NCI-H2196 treated with DMSO at 0.1 percent for 48 hours (cell line): ENCODE data around the gene FRMD1.

ENCODE experiments used
- DNase-seq: peaks from one replicate; lab custom pipeline; 2025; ENCODE audit not compliant: unreplicated experiment; lab: John Stamatoyannopoulos, UW

FRMD1 gene

GRCh38 chr6:168058691-168059551, 20.1 kb downstream of the FRMD1 start:
- no peak for DNase-seq

GRCh38 chr6:168057836-168058235, 21.2 kb downstream of the FRMD1 start:
- no peak for DNase-seq

- no peak for DNase-seq
Measured at GRCh38 chr6:168056892-168057527, 22.0 kb downstream of the FRMD1 start.

- no peak for DNase-seq
Measured at GRCh38 chr6:168055696-168056489, 23.1 kb downstream of the FRMD1 start.

- no peak for DNase-seq
Measured at GRCh38 chr6:168054765-168055560, 24.0 kb downstream of the FRMD1 start.

- DNase-seq = no peak
Measured at GRCh38 chr6:168053957-168054471, 25.0 kb downstream of the FRMD1 start.

GRCh38 chr6:168053086-168053956, 25.7 kb downstream of the FRMD1 start:
- DNase-seq = no peak

GRCh38 chr6:168052291-168052891, 26.6 kb downstream of the FRMD1 start:
- no peak for DNase-seq

GRCh38 chr6:168051648-168052047, 27.4 kb downstream of the FRMD1 start:
- DNase-seq = no peak

GRCh38 chr6:168050881-168051586, 28.0 kb downstream of the FRMD1 start:
- no peak for DNase-seq

GRCh38 chr6:168050225-168050880, 28.7 kb downstream of the FRMD1 start:
- DNase-seq = no peak

GRCh38 chr6:168049706-168050224, 29.2 kb downstream of the FRMD1 start:
- no peak for DNase-seq

- DNase-seq = no peak
Measured at GRCh38 chr6:168049277-168049676, 29.7 kb downstream of the FRMD1 start.

GRCh38 chr6:168048724-168049025, 30.3 kb downstream of the FRMD1 start:
- DNase-seq = no peak

GRCh38 chr6:168047841-168048723, 30.9 kb downstream of the FRMD1 start:
- DNase-seq = no peak

GRCh38 chr6:168046696-168047095, 32.3 kb downstream of the FRMD1 start:
- DNase-seq = no peak
